GM18508 (cell line): Measurements from ENCODE around the gene PANK2.
A peak's percentile ranks its signal among the peaks of the same experiment; 100 is the strongest.
"Not testable (repeated sequence)": the region's sequence is repeated elsewhere in the genome, so short reads cannot be mapped to it uniquely, and the experiment has no call there.

Experiments used
- ATAC-seq: cut with Tn5 transposase; IDR thresholded peaks from one replicate; pipeline ENCODE4 v1.9.1; 2021; ENCODE audit warnings: moderate number of reproducible peaks; ENCODE audit not compliant: insufficient read depth, unreplicated experiment

The PANK2 gene

DNA sequence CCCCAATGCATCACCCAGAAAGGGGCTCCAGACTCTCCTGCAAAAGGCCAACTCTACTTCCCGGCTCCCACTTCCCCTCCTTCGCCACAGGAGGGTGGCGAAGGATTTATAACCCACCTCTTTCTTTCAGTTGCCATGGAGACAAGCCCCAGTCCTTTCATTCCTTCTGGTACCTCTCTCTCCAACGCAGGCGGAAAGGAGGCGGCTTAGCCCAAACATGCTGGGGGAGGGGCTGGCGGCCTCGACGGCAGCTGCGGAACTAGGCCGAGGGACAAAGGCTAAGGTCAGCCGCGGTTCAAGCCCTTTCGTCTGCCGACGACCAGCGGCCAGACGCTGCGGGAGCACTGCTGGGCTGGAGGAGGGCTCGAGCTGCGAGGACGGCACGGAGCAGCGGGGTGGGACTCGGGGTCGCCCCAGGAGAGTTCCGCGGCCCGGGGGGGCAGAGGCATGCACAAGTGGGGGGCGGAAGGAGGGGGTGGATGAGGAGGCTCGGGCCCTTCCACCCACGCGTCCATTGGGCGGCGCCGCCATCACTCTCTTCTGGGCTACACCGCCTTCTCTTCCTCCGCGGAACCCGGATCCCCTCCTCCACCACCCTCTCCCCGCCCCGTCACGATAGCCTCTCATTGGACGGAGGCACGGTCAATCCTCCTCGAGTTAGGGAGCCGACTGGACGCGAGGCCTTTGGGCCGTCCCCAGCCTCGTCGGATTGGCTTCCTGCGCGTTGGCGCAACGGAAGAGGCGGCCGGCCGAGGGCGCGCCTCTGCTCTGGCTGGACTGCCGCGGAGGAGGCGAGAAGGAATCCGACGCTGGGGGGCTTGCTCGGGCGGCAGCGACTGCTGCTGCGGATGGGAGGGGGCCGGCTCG lies at the start of gene PANK2:
TSS of gene PANK2 (plus strand) at position 766 of the 867 bp plus-strand sequence.
- peak; percentile 73 for ATAC-seq

GRCh38 chr20:3840201-3840600 lies 49.0 kb upstream of the PANK2 start:
- ATAC-seq, result not testable (repeated sequence)

DNA sequence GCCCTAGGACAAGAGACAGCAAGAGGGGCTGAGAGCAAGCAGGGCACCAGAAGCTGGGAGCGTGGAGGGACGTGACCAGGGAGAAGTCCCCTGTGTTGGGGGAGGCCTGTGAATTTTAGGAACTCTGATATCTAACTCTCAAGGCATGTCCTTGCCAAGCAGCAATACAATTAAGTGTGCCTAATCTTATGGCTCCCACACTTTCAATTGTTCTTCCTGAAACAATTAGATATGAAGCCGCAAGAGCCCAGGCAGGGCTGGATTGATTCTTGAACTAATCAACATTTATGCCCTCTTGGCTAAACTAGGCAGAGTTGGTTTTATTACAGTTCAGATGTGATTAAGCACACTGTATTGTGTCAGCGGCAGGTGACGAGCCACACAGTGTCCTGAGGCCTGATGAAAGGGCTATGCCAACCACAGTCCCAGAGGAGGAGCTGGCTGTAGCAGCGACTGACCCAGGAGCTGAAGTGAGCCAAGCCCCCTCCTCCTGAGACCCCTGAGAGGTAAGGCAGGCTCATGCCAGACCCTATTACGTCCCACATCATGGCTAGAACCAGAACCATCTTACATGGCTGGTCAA lies 46.7 kb upstream of the PANK2 start:
- no peak for ATAC-seq

DNA sequence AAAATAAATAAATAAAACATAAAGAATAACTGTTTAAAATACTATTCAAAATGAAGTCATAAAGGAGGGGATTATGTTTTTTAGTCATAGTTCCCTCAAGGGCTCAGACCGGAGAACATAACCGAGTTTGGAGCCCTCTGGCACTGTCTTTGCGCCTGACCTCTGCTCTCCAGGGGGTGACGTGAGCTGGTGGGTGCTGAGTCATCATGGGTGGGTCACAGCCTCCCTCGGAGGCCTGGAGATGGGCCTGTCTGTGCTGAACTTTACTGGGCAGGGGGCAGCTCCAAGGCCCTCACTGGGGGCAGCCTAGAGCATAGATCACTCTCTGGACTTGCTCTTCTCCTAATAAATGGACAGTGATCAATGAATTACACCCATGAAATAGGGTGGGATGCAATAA lies 45.7 kb upstream of the PANK2 start:
- ATAC-seq, result no peak

- ATAC-seq, result not testable (repeated sequence)
These were observed 45.1 kb upstream of the PANK2 start for GRCh38 chr20:3843990-3844619.

DNA sequence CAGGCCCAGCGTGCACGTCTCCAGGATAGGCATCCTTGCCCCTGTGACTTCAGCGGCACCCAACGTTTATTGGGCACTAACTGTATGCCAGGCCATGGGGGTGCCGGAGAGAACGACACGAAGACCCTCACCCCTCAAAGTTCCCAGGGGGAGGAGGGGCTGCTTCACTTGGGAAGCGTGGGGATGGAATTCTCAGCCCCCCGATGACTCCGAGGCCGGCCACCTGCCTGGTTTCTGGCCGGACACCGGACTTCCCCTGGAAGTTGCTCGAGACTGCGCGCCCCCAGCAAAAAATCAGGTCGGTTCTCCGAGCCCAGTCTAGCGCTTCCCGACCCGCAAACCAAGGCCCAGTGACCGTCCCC lies 42.8 kb upstream of the PANK2 start:
- ATAC-seq, result no peak

GRCh38 chr20:3846740-3847428 lies 42.3 kb upstream of the PANK2 start, which contains the start of gene MAVS:
MAVS (plus strand) TSS chr20:3846834; CDS start chr20:3854625, 7,791 bp downstream.
- no peak for ATAC-seq

GRCh38 chr20:3847429-3847940 lies 41.7 kb upstream of the PANK2 start:
- no peak for ATAC-seq

GRCh38 chr20:3848565-3848964 lies 40.6 kb upstream of the PANK2 start:
- ATAC-seq, result no peak

GRCh38 chr20:3854462-3854871 lies 34.7 kb upstream of the PANK2 start:
- ATAC-seq, result no peak

- ATAC-seq, result no peak
These were observed 31.8 kb upstream of the PANK2 start for GRCh38 chr20:3857405-3857804.

DNA sequence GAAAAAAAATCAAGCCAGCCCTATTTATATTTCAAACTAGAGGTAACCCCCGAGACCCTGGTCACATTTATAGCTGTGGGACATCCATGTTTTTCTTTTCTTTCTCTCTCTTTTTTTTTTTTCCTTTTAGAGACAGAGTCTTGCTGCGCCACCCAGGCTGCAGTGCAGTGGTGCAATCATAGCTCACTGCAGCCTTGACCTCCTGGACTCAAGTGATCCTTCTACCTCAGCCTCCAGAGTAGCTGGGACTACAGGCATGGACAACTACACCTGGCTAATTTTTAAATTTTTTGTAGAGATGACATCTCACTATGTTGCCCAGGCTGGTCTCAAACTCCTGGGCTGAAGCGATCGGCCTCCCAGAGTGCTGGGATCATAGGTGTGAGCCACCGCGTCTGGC lies 30.5 kb upstream of the PANK2 start:
- no peak for ATAC-seq

DNA sequence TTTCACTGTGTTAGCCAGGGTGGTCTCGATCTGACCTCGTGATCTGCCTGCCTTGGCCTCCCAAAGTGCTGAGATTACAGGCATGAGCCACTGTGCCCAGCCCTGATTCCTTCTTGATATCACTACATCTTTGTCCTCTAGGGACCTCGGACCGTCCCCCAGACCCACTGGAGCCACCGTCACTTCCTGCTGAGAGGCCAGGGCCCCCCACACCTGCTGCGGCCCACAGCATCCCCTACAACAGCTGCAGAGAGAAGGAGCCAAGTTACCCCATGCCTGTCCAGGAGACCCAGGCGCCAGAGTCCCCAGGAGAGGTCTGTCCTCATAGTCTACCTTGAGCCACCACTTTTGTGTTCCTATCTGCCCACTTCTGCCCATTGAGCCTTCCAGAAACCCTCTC lies 28.0 kb upstream of the PANK2 start:
- ATAC-seq, result no peak

DNA sequence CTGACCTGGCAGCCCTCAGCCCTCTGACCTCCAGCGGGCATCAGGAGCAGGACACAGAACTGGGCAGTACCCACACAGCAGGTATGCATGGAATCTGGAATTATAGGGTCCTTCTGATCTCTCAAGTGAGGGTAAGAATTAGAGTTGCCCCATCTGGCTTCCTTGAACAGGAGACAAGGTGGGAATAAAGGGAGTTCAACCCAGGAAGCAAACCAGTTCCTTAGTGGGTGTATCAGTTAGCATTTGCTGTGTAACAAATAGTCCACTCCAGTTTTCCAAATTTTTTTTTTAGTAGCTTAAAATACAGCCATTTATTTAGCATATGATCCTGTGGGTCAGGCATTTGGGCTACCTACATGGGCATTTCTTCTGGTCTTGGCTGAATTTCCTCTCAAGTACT lies 26.9 kb upstream of the PANK2 start:
- no peak for ATAC-seq

DNA sequence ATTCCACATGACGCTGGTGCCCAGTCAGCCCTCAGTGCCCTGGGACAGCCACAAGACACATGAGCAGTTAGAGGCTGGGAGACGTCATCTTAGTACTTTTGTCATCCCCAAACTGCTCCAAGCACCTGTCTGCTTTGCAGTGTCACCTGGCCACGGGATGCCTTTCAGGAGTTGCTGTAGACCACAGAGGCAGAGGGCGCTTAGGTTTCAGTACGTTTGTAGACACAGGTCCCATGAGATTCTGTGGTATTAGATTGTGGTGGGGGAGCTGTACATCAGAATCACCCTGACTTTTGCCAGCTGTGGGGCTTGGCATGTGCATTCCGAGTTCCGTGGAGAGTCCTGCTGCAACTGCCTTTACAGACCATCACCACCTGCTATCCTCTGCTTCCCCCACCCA lies 25.9 kb upstream of the PANK2 start:
- ATAC-seq, result no peak

DNA sequence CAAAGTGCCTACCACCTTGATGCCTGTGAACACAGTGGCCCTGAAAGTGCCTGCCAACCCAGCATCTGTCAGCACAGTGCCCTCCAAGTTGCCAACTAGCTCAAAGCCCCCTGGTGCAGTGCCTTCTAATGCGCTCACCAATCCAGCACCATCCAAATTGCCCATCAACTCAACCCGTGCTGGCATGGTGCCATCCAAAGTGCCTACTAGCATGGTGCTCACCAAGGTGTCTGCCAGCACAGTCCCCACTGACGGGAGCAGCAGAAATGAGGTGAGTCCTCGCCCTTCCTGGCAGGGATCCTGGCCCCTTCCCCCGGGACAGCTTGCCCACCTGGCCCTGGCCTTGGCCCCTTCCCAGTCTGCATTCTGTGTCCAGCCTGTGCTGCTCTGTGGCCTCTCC lies 24.7 kb upstream of the PANK2 start:
- no peak for ATAC-seq

DNA sequence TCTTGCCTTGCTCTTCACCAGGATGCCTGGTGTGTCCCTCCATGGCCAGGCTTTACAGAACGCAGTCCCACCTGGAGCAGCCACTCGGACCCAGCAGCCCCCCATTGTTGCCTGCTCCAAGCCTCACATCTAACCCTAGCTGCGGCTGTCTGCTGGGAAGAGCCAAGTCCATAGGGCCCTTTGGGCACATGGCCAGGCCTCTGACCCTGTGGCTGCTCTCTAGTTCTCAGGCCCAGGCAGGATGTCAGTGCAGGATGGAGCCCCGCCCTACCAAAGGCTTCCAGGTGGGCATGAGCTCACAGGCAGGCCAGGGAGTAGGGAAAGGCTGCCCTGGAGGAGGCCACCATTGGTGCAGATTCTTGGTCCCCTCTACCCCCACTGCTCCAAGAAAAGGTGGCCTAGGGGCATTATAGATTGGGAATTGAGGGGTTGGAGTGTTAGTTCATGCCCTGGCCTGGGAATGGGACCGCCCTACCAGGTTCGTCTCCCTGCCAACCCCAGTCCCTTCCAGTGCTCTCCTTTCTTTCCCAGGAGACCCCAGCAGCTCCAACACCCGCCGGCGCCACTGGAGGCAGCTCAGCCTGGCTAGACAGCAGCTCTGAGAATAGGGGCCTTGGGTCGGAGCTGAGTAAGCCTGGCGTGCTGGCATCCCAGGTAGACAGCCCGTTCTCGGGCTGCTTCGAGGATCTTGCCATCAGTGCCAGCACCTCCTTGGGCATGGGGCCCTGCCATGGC lies 23.9 kb upstream of the PANK2 start:
- ATAC-seq, result no peak

DNA sequence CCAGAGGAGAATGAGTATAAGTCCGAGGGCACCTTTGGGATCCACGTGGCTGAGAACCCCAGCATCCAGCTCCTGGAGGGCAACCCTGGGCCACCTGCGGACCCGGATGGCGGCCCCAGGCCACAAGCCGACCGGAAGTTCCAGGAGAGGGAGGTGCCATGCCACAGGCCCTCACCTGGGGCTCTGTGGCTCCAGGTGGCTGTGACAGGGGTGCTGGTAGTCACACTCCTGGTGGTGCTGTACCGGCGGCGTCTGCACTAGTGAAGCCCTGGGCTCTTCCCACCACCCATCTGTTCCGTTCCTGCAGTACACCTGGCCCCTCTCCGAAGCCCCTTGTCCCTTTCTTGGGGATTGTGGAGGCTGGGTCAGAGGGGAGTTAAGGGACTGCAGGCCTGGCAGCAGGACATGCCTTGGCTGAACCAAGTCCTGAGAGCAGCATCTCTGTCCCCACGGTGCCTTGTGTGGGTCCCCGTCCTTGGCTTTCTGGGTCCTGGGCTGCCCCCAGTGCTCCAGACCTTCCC lies 23.2 kb upstream of the PANK2 start:
- no peak for ATAC-seq

- ATAC-seq, result no peak
These were observed 22.7 kb upstream of the PANK2 start for GRCh38 chr20:3866464-3866863.

- no peak for ATAC-seq
These were observed 21.4 kb upstream of the PANK2 start for GRCh38 chr20:3867802-3868201.
